Activated CD8-positive, alpha-beta T cell treated with anti-CD3 and anti-CD28 coated beads, Interleukin-2, amount 10 ng/mL, durations not matched to agents 7 days and 5 days (primary cell): ENCODE data around the gene FAM47E. TPM values are rescaled to one million over a fixed set of nuclear protein-coding genes. Genes with fewer than 3 reads are reported as not detected.
"Not testable (repeated sequence)": the region's sequence is repeated elsewhere in the genome, so short reads cannot be mapped to it uniquely, and the experiment has no call there.

Source experiments
- ATAC-seq: fragments of 150-1000 bp; cut with Tn5 transposase; one replicate; pipeline ENCODE4 v1.10.0; 2021; ENCODE audit warnings: moderate library complexity
- CTCF ChIA-PET: fragments of 350-600 bp; sonication (Branson Sonifier 250); formaldehyde crosslinking; loops from one replicate; lab custom pipeline; 2021; ENCODE audit warnings: antibody characterized with exemption; lab: Charles Lee
- POLR2A ChIA-PET: fragments of 350-600 bp; sonication (Branson Sonifier 250); formaldehyde crosslinking; loops from one replicate; lab custom pipeline; 2021; ENCODE audit warnings: antibody characterized with exemption; lab: Charles Lee
- DNase-seq: peaks from one replicate; pipeline ENCODE4 v3.0.0-alpha.2; 2020
- H3K27ac Mint-ChIP-seq: one replicate; pipeline ENCODE4 v1.8.0; 2021; ENCODE audit warnings: mild to moderate bottlenecking, mixed read lengths
- H3K27me3 Mint-ChIP-seq: one replicate; pipeline ENCODE4 v1.8.0; 2021; ENCODE audit warnings: low read depth, mixed read lengths
- H3K36me3 Mint-ChIP-seq: one replicate; pipeline ENCODE4 v1.8.0; 2021; ENCODE audit warnings: low read depth, mixed read lengths
- H3K4me1 Mint-ChIP-seq: one replicate; pipeline ENCODE4 v1.8.0; 2021; ENCODE audit warnings: low read depth, mixed read lengths
- H3K4me3 Mint-ChIP-seq: one replicate; pipeline ENCODE4 v1.8.0; 2021; ENCODE audit warnings: mild to moderate bottlenecking, mixed read lengths
- H3K9me3 Mint-ChIP-seq: one replicate; pipeline ENCODE4 v1.8.0; 2022; ENCODE audit warnings: mixed read lengths; ENCODE audit not compliant: insufficient read depth
- total RNA-seq, 2 experiments: library from RNA; stranded (reverse); gene quantifications; one replicate each; pipeline ENCODE4 v1.2.3, GENCODE V29; 2021

The FAM47E gene
- total RNA-seq, 2 experiments from 2014 or later: not detected

- Mint-ChIP-seq H3K36me3 (peaks cover 2% of the 10 kb centered on the region), H3K27ac (no peak overlapping the region), H3K9me3 (peaks cover 13% of the 10 kb centered on the region), H3K27me3 (no peaks in the 10 kb centered on the region), H3K4me3 (no peak overlapping the region), H3K4me1 (no peaks in the 10 kb centered on the region)
- DNase-seq: no peak
- CTCF ChIA-PET: interaction anchor here (1.2 kb wide), 1 partner anchor 15 kb away, joined by 3 read pairs; no protein-coding TSS in a partner anchor
- POLR2A ChIA-PET: no interaction called here
- ATAC-seq: no peak
Observed at GRCh38 chr4:76233083-76233482, 18.4 kb upstream of the FAM47E start.

- no peaks in the 10 kb centered on the region for H3K4me1 Mint-ChIP-seq
- H3K27me3 Mint-ChIP-seq: no peaks in the 10 kb centered on the region
- H3K4me3 Mint-ChIP-seq: no peak overlapping the region
- H3K36me3 Mint-ChIP-seq: peaks cover 2% of the 10 kb centered on the region
- CTCF ChIA-PET: interaction anchor here (1.2 kb wide), 1 partner anchor 16 kb away, joined by 3 read pairs; no protein-coding TSS in a partner anchor
- H3K27ac Mint-ChIP-seq: no peak overlapping the region
- ATAC-seq (no peak), DNase-seq (no peak)
- POLR2A ChIA-PET: no interaction called here
- peaks cover 12% of the 10 kb centered on the region for H3K9me3 Mint-ChIP-seq
Observed at GRCh38 chr4:76233529-76233928, 18.0 kb upstream of the FAM47E start.

DNA sequence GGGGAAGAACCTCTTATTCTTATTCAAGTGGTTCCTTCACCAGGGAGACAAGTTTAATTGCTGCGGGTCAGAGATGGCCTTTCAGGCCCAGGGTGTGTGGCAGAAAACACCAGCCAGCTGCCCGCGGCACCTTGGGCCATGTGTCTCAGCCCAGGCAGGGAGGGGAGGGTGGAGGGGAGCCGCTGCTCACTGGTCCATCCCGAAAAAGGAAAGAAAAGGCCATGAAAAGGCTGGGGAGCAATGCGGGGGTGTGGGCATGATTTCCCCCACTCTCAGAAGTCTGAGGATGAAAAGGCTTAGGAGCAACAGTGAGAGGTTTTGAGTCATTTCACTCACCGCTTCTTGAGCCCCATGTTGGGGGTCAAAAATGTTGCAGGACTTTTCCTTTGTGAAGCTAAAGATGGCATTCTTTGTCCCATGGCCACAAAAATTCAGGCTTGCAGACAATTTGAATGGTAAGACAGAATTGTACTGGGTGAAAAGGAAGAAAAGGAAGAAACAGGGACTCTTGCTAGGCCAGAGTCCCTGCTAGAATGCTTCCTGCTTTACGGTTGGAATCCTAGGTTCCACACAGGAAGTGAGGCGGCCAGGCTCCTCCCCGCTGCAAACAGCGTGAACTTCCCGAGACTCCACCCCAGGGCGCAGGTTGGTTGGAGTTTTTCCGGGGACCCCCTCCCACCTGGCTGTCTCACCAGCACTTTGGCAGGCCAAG, 17.4 kb upstream of the FAM47E start:
- ChIA-PET POLR2A (no interaction called here), CTCF (interaction anchor here (1.2 kb wide), 1 partner anchor 16 kb away, joined by 3 read pairs; no protein-coding TSS in a partner anchor)
- Mint-ChIP-seq H3K27me3 (no peaks in the 10 kb centered on the region), H3K4me3 (no peak overlapping the region), H3K36me3 (peaks cover 2% of the 10 kb centered on the region), H3K9me3 (peaks cover 6% of the 10 kb centered on the region), H3K4me1 (no peaks in the 10 kb centered on the region), H3K27ac (no peak overlapping the region)
- DNase-seq (no peak), ATAC-seq (no peak)

DNA sequence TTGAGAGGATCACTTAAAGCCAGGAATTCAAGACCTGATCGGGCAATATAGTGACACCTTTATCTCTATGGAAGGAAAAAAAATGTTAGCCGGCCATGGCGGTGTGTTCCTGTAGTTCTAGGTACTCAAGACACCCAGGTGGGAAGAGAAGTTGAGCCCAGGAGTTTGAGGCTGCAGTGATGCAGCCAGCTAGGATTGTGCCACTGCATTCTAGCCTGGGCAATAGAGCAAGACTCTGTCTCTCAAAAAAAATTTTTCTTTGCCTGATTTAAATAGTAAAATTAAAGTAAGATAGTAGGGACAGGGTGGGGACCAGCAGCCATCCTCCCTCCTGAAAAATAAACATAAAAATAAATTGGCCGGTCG, 16.9 kb upstream of the FAM47E start:
- ChIA-PET CTCF (no interaction called here), POLR2A (no interaction called here)
- DNase-seq (no peak), ATAC-seq (no peak)
- Mint-ChIP-seq H3K9me3 (peaks cover 6% of the 10 kb centered on the region), H3K27ac (no peak overlapping the region), H3K27me3 (no peaks in the 10 kb centered on the region), H3K4me1 (no peaks in the 10 kb centered on the region), H3K36me3 (no peaks in the 10 kb centered on the region), H3K4me3 (no peak overlapping the region)

GRCh38 chr4:76235407-76235806, 16.1 kb upstream of the FAM47E start:
- no peak overlapping the region for H3K4me3 Mint-ChIP-seq
- peaks cover under 1% of the 10 kb centered on the region for H3K27me3 Mint-ChIP-seq
- no peaks in the 10 kb centered on the region for H3K36me3 Mint-ChIP-seq
- DNase-seq (no peak), ATAC-seq (no peak)
- H3K4me1 Mint-ChIP-seq: no peaks in the 10 kb centered on the region
- CTCF ChIA-PET: interaction anchor here (1.0 kb wide), 1 partner anchor 55 kb away, joined by 3 read pairs; no protein-coding TSS in a partner anchor
- no peak overlapping the region for H3K27ac Mint-ChIP-seq
- H3K9me3 Mint-ChIP-seq: peaks cover 6% of the 10 kb centered on the region
- POLR2A ChIA-PET: no interaction called here

DNA sequence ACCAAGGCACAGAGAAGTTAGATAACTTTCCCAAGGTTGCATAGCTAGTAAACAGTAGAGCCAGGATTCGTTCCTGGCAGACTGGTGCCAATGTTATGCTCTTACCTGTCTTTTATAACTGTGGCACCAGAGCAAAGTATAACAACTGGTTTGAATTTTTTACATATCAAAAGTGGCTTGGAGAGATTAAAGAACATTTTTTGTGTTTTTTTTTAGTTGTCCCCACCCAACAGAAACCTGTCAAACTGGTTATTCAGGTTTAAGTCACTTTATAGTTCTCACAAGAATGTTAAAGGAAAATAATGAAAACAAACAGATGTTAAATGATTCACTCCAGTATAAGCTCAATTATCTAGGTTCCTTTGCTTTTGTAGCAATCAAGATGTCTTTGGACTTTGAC, 15.6 kb upstream of the FAM47E start:
- DNase-seq (no peak), ATAC-seq (no peak)
- peaks cover 5% of the 10 kb centered on the region for H3K27me3 Mint-ChIP-seq
- no peaks in the 10 kb centered on the region for H3K4me1 Mint-ChIP-seq
- H3K36me3 Mint-ChIP-seq: no peaks in the 10 kb centered on the region
- H3K9me3 Mint-ChIP-seq: peaks cover 6% of the 10 kb centered on the region
- POLR2A ChIA-PET: no interaction called here
- no peak overlapping the region for H3K4me3 Mint-ChIP-seq
- no peak overlapping the region for H3K27ac Mint-ChIP-seq
- CTCF ChIA-PET: interaction anchor here (1.0 kb wide), 1 partner anchor 56 kb away, joined by 3 read pairs; no protein-coding TSS in a partner anchor

GRCh38 chr4:76238236-76238635, 13.3 kb upstream of the FAM47E start:
- peaks cover 12% of the 10 kb centered on the region for H3K27me3 Mint-ChIP-seq
- DNase-seq: no peak
- no peak overlapping the region for H3K4me3 Mint-ChIP-seq
- H3K27ac Mint-ChIP-seq: no peak overlapping the region
- H3K9me3 Mint-ChIP-seq: peaks cover 6% of the 10 kb centered on the region
- CTCF ChIA-PET: no interaction called here
- no peak for ATAC-seq
- no peaks in the 10 kb centered on the region for H3K36me3 Mint-ChIP-seq
- POLR2A ChIA-PET: no interaction called here
- no peaks in the 10 kb centered on the region for H3K4me1 Mint-ChIP-seq

DNA sequence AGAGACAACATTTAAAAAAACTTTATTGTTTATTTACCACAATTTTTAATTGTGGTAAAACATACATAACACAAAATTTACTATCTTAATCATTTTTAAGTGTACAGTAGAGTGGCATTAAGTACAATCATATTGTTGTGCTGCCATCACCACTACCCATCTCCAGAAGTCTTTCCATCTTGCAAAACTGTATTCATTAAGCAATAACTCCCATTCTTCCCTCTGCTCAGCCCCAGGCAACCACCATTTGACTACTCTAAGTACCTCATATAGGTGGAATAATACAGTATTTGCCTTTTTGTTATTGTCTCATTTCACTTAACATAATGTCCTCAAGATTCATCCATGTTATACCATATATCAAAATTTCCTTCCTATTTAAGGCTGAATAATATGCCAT, 12.8 kb upstream of the FAM47E start:
- CTCF ChIA-PET: no interaction called here
- no peaks in the 10 kb centered on the region for H3K36me3 Mint-ChIP-seq
- H3K27ac Mint-ChIP-seq: no peak overlapping the region
- POLR2A ChIA-PET: no interaction called here
- H3K4me3 Mint-ChIP-seq: no peak overlapping the region
- H3K4me1 Mint-ChIP-seq: no peaks in the 10 kb centered on the region
- DNase-seq (no peak), ATAC-seq (no peak)
- H3K9me3 Mint-ChIP-seq: peaks cover 6% of the 10 kb centered on the region
- peaks cover 12% of the 10 kb centered on the region for H3K27me3 Mint-ChIP-seq

DNA sequence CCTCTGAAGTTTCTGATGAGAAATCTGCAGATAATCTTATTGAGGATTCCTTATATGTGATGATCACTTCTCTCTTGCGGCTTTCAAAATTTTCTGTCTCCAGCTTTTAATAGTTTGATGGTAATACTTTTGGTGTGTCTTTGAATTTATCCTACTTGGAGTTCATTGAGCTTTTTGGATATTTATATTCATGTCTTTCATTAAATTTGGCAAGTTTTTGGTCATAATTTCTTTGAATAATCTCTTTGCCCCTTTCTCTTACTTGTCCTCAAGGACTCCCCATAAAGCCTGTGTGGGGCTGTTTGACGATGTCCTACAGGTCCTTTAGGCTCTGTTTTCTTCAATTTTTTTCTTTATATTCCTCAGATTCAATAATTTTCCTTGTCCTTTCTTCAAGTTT, 11.3 kb upstream of the FAM47E start:
- H3K4me3 Mint-ChIP-seq: no peak overlapping the region
- POLR2A ChIA-PET: no interaction called here
- no peaks in the 10 kb centered on the region for H3K4me1 Mint-ChIP-seq
- H3K27ac Mint-ChIP-seq: no peak overlapping the region
- no peaks in the 10 kb centered on the region for H3K36me3 Mint-ChIP-seq
- CTCF ChIA-PET: interaction anchor here (0.6 to 1.7 kb wide), 2 partner anchors 22 to 61 kb away, joined by 3 to 4 read pairs; no protein-coding TSS in a partner anchor
- peaks cover 6% of the 10 kb centered on the region for H3K9me3 Mint-ChIP-seq
- ATAC-seq: no peak
- H3K27me3 Mint-ChIP-seq: peaks cover 12% of the 10 kb centered on the region
- no peak for DNase-seq

DNA sequence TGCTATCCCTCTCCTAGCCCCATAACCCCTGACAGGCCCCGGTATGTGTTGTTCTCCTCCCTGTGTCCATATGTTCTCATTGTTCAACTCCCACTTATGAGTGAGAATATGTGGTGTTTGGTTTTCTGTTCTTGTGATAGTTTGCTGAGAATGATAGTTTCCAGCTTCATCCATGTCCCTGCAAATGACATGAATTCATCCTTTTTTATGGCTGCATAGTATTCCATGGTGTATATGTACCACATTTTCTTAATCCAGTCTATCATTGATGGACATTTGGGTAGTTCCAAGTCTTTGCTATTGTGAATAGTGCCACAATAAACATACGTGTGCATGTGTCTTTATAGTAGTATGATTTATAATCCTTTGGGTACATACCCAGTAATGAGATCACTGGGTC, 7.6 kb upstream of the FAM47E start:
- ATAC-seq, H3K36me3 Mint-ChIP-seq, H3K4me3 Mint-ChIP-seq, POLR2A ChIA-PET, H3K9me3 Mint-ChIP-seq, DNase-seq, H3K27ac Mint-ChIP-seq, CTCF ChIA-PET, H3K4me1 Mint-ChIP-seq: not testable (repeated sequence)
- peaks cover 26% of the 10 kb centered on the region for H3K27me3 Mint-ChIP-seq

- Mint-ChIP-seq H3K27me3 (peaks cover 37% of the 10 kb centered on the region), H3K4me1 (peaks cover 3% of the 10 kb centered on the region), H3K27ac (no peak overlapping the region), H3K9me3 (no peaks in the 10 kb centered on the region), H3K36me3 (no peaks in the 10 kb centered on the region), H3K4me3 (no peak overlapping the region)
- POLR2A ChIA-PET: no interaction called here
- ATAC-seq: no peak
- DNase-seq: no peak
- CTCF ChIA-PET: no interaction called here
Observed at GRCh38 chr4:76246025-76246424, 5.5 kb upstream of the FAM47E start.

- peaks cover 7% of the 10 kb centered on the region for H3K4me1 Mint-ChIP-seq
- H3K4me3 Mint-ChIP-seq: no peak overlapping the region
- H3K27me3 Mint-ChIP-seq: peaks cover 40% of the 10 kb centered on the region
- ATAC-seq: no peak
- POLR2A ChIA-PET: no interaction called here
- H3K27ac Mint-ChIP-seq: no peak overlapping the region
- no peaks in the 10 kb centered on the region for H3K36me3 Mint-ChIP-seq
- no peak for DNase-seq
- CTCF ChIA-PET: no interaction called here
- no peaks in the 10 kb centered on the region for H3K9me3 Mint-ChIP-seq
Observed at GRCh38 chr4:76246852-76247251, 4.7 kb upstream of the FAM47E start.
